Effector CD4-positive, alpha-beta T cell (primary cell): ENCODE data around the gene TPT1.

ENCODE experiments used
- DNase-seq: peaks from one replicate; pipeline ENCODE4 v3.0.0-alpha.2; 2020

Gene TPT1

DNA sequence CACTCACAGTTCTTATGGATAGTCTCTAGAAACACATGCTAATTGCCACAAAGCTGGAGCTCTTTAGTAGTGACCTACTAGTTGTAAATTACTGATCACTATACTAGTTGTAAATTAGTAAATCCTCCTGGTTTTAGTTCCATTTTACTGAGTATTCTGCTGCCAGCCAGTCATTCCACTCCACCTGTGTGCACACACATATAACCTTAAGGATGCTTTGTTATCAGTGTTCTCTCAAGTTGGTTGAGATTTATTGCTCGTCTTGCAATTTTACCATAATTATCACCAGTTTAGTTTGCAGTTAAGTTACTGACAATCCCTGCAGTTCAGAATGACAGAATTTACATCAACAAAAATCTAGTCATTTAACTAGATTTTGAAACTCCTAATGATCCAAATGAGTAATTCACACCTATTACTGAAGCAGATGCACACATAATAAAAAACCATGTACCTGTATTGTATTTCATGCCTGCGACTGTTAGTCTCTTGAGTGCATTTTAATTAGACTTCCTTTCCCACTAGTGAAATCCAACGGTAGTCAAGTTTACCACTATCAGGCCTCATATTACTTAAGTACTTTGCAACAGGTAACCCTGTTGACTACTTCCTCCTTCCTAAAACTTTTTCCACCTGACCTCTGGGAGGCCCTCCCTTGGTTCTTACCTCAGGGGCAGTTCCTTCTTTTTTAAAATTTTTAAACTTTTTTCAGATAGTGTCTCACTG, 7.6 kb downstream of the TPT1 start:
- no peak for DNase-seq

DNA sequence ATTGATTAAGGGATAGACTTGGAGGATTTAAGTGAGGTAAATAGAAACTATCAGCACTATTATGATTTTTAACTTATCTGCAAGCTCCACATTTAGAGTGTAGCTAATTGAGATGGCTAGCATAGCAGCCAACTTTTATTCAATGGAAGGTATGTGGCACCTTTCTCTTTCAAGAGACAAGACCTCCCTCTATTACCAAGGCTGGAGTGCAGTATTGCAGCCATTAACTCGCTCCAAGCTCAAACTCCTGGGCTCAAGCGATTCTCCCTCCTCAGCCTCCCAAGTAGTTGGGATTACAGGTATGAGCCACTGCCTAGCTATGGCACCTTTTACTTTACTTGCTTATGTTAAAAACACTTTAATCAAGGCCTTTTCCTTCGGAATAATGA, 8.2 kb downstream of the TPT1 start:
- no peak for DNase-seq

DNA sequence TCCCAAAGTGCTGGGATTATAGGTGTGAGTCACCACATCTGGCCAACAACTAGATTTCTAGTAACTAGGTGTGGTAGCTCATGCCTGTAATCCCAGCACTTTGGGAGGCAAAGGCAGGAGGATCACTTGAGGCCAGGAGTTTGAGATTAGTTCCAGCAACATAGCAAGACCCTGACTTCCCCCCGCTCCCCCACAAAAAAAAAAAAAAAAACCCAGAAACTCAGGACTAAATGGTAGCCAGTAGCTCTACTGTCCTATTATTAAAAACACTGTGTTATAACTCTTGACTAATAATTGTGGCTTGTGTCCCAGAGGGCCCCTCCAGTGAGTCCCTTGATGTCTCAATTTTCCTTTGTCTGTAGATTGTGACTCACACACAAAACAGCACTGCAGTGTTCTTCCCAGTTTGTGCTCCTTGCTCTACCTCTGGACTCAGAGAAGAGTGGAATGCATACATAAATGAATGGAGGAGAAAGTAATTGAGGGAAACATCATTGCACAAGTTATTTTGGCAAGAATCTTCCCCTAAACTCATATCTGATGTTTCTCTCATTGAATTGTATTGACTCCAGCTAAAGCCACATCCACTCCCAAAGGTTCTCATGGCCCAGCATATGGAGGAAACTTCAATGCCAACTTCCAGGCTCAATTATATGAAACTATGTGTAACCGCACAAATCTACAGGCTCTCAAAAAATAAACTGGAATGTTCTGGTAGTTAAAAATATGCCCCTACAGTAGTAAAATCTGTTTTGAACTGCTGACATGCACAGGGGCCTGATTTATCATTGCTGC, 8.8 kb downstream of the TPT1 start:
- DNase-seq = no peak

DNA sequence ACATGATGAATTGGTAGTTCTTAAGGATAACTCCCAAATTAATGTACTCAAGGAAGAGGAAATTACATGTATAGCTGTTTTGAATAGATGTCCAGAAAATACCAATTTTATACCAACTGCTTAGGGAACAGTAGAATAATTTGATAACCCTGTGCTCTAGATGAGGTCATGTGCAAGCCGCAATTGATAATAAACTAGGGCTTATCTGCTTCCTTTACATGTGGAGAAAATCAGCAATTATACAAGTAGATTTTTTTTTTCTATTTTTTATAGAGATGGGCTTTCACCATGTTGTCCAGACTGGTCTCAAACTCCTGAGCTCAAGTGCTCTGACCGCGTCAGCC, 9.3 kb downstream of the TPT1 start:
- DNase-seq = no peak

DNA sequence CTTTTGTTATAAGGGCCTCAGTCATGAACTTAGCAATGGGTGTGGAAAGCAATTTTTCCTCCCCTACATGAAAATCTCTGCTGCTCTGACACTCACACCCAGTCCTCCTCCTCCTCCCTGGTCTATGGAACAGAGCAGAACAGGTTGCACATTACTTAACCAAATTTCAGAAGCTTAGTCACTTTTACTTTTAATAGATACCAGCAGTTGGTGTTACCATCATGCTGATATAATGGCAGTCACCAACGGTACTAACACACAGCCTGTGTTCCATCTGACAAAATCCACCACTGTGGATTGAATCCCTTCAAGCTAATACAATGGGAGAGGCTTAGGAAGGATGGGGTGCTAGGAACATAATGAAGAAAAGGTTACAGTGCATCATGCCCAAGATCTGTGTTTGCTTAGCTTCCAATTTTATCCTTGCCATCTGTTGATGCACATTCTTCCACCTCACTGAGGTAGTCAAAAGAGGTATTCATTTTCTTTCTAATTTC, 9.8 kb downstream of the TPT1 start:
- no peak for DNase-seq

DNA sequence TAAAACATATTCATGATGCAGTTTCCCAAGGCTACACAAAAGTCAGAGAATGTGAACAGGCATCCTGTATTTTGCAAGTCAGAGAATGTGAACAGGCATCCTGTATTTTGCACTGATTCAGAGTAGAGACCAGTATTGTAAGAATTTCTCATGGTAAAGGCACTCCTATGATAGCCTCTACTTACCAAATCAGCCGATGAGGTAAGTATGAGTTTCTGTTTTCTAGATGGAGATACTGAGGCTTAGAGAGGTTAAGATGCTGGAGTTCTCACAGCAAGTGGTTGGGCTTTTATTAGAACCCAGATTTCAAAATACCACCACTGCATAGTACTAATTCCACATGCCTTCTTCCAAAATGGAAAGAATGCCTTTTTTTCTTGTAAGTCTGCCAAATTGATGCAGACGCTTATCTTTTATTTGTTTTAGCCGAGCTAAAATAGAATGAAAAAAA, 12.3 kb downstream of the TPT1 start:
- DNase-seq = no peak

DNA sequence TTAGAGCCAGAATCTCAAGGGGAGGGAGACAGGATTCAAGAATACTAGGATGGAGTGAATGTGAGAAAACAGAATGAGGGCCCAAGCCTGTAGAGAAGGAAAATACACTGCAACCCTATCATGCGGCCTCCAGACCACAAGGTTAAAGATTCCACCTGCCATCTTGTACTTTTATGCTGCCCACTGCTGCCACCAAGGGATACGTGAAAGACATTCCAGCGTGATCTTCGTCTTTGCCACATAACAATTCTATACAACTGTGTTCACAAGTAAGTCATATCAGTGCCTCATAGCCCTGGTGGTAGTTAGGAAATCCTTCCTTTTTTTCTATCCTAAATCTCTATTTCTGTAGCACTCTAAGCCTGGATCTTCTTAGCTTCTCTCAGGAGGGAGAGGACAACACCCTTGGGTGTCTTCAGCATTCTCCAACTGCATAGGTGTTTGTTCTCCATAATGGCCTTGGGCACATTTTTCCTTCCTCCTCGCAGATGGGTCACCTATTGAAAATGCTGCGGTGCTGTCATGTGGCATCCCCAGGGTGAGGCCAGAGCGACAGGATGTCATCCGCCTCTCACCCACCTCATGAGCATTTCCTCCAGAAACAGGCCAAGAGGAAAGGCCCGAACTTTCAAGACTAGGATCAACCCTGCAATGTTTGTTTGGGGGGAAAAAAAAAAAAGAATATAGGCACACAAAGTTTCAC, 13.6 kb downstream of the TPT1 start:
- DNase-seq = no peak

DNA sequence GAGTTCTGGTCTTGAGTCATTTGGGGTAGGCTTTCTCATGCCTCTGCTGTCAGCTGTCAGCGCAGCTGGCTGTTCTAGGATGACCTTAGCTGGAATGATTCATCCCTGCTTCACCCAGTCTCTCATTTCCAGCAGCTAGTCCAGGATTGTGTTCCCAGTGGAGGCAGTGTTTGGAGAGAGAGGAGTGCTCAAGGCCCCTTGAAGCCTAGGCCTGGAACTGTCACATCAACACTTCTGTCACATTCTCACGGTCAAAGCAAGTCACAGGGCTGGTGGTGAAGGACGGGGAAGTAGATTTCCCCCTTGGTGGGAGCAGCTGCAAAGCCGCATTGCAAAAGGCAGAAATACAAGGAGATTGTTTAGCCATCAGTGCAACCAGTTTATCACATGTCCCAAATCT, 15.2 kb downstream of the TPT1 start:
- no peak for DNase-seq

DNA sequence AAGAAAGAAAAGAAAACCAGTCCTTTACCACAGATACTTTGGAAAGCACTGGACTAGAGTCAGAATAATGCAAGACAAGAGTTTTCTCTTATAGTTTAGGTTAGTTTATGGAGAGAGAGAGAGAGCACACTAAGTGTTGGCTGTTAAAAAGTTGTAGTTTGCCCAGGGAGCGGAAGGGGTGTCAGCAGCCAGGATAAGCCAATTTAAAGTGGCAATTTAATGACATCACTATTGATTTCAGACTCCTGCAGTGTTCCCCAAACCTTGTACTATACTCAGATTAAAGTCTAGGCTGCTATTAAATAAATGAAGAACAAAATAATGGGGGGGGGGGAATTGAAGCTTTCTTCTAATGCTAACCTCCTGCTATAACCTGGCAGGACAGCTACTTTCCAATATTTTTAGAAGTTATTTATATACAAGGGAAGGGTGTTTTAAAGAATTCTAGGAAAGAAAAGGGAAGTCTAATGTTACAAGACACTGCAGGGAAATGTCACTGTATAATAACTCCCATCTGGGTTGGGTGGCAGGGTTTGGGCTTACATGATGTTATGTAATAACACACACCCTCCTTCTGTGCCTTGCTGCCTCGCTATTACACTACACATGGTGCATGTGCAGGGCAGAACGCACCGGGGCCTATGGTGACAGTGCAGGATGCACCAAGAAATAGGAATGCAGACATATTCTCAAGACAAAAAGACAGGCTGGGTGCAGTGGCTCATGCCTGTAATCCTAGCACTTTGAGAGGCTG, 19.9 kb downstream of the TPT1 start:
- DNase-seq = no peak

DNA sequence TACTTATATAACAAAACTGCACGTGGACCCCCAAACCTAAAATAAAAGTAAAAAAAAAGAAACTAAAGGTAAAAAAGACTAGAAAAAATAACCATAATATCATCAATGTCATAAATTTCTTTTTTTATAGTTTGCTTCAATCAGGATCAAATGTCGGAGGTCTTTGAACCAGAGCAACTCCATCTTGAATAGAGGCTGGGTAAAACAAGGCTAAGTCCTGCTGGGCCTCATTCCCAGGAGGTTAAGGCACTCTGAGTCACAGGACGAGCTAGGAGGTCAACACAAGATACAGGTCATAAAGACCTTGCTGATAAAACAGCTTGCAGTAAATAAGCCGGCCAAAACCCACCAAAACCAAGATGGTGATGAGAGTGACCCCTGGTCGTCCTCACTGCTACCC, 24.0 kb downstream of the TPT1 start:
- DNase-seq = no peak

DNA sequence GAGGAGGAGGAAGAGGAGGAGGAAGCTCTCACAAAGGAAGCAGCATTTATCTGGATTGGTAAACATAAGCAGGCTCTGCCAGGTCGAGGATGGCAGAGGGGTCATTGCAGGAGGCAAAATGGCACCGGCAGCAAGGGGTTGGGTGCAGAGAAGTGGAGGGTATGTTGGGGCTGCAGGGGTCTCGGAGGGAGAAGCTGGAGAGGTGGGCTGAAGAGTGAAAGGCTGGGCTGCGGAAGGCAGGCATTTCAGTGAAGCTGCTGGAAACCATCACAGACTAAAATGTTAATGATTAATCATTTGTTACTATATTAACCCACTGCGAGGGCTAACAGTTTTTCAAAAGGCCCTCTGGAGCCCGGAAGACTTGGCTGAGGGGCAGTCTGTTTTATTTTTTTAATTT, 24.6 kb downstream of the TPT1 start:
- DNase-seq = no peak

DNA sequence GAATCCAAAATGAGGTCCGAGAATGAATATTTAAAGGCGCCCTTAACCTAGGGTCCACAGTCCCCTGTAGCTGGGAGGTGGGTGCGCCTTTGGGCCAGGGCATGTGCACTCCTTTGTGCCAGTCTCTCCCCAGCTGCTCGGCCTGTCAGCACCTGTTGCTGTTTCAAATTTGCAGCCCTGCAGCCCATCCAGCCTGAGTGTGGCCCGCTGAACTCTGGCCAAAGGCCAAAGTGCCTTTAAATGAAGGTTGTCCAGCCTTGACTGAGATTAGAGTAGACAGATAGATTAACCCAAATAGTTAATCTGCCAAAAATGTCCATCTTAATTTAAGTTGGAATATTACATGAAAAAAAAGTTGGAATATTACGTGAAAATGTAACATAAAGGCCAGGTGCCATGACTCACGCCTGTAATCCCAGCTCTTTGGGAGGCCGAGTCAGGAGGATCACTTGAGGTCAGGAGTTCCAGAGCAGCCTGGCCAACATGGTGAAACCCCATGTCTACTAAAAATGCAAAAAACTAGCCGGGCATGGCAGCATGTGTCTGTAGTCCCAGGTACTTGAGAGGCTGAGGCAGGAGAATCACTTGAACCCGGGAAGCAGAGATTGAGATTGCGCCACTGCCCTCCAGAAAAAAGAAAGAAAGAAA, 25.3 kb downstream of the TPT1 start:
- no peak for DNase-seq

DNA sequence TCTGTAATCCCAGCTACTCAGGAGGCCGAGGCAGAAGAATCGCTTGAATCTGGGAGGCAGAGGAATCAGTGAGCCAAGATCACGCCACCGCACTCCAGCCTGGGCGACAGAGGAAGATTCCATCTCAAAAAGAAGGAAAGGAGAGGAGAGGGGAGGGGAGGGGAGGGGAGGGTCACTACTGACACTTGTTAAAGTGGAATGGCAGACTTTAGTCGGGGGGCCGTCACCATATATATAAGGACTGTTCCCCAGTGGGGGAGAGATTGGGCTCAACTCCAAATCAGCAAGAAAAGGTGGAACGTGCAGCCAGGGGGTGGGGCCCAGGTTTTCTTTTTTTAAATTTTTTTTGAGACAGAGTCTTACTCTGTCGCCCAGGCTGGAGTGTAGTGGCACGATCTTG, 26.2 kb downstream of the TPT1 start:
- DNase-seq = no peak

DNA sequence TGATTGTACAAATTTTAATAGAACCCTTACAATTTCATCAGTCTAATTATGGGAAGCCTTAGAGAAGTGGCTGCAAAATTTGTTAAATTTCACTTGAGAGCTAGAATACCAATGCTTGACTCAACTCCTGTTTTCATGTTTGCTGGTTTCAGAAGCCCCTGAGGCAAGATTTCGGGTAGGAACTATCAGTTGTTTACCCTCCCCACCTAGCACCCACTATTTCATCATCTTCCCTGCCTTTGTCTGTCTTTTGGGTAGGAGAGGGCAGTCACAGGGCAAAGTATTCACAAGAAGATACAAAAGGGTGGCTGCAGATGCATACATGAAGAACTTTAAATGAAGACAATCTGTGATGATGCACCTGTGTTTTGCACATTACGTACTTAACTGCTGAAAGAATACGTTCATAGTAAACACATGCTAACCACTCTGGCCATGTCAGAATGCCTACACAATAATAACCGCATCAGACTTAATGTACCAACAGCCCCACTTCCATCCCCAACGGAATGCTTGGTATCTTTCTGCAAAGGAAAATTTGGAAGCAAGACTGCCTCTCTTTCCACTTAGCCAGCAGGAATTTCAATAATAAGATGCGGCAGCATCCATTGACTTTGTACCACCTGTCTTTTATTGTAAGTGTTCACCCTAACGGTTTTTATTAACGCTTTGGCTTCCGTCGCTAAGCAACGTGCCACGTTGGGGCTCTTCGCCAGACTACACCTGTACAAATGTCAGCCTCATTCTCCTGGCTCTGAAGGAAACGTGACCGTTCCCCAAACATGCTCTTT, 30.4 kb downstream of the TPT1 start:
- DNase-seq = no peak

DNA sequence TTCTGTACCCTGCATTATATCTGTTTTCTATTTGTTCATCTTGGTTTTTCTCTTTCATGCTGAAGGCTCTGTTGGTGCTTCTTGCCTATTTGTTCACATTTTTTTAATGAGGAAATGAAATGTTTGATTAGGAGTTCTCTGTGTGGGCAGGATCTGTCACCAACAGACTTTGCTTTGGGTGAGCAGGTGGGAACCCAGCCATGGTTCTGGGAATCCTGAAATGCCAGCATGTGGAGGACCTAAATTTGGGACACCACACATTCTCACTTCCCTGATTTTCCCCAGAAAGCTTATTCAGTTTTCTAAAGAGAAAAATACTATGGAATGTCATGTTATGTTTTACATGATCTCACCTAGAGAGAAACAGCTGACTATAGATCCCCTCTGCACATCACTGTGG, 34.0 kb downstream of the TPT1 start:
- DNase-seq = no peak

DNA sequence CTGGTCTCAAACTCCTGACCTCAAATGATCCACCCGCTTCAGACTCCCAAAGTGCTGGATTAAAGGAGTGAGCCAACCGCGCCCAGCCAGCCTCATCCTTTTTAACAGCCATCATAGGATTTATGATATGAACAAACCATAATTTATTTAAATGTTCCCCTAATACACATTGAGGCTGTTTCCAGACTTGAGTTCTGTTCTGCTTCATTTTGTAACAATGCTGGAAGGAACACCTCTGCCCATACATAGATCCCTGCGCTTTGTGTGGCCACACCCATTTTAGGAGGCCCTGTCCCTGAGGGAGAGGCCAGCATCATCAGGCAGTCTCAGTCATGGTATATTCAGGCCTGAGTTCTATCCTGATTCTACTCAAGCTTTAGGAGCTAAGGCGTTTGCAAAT, 35.9 kb downstream of the TPT1 start:
- no peak for DNase-seq

DNA sequence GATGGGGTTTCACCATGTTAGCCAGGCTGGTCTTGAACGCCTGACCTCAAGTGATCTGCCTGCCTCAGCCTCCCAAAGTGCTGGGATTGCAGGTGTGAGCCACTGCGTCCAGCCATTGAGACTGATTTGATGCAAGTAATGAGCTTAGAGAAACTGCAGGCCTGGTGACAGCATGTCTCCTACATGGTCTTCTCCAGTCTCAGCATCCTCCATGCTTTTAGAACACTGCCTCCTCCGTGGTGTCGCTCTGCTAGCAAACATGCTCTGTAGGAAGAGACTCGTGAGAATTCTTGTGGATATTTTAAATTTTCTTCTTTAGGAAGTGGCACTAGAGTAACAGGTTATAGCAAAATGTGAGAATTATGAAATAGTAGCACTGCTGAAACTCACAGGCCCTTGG, 37.1 kb downstream of the TPT1 start:
- no peak for DNase-seq

DNA sequence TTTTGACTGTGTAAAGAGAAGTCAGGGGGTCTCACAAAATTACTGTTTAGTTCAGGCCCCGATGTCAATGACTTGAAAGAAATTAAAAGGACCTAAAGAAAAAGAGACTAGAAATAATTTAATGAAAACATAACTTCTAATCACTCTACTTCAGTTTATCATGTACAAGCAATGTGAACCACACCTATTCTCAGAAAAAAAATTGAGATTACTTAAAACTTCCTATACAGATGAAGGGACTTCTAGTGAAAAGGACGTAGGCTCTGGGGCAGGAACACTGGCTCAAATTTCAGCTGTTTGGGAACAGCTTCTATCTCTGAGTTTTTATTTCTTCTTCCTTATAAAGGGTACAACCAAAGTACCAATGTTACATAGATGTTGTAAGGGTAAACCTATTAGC, 38.0 kb downstream of the TPT1 start:
- DNase-seq = no peak

DNA sequence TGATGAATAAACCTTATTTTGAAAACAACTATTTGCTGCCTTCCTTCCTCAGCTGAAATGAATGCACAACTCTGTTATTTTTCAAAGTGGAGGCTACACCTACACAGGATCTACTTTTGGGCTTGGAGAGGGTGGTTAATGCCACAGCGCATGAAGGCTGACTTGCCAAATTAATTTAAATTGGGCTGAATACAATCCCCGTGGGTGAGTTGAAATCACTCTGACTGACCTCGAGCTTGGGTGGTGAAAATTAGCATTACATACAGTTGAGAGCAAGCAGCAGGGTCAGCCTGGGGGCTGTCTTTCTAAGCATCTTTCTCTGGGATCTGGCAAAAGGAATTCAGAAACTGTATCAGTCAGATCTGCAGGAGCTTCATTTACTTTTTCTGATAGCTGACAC, 38.5 kb downstream of the TPT1 start:
- DNase-seq = no peak

DNA sequence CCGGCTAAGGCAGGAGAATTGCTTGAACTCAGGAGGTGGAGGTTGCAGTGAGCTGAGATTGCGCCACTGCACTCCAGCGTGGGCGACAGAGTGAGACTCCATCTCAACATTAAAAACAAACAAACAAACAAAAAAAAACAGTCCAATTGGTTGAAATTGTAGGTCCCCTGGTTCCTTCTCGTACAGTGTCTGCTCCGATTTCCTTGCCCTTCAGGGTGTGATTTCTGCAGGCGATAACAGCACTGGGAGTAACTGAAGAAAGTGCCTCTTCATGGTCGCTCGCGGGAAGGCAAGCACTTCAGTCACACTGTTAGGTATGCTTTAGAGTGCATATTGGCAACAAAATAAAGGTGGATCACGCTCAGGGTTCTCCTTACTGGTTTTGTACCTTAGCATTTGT, 39.7 kb downstream of the TPT1 start:
- DNase-seq = no peak

DNA sequence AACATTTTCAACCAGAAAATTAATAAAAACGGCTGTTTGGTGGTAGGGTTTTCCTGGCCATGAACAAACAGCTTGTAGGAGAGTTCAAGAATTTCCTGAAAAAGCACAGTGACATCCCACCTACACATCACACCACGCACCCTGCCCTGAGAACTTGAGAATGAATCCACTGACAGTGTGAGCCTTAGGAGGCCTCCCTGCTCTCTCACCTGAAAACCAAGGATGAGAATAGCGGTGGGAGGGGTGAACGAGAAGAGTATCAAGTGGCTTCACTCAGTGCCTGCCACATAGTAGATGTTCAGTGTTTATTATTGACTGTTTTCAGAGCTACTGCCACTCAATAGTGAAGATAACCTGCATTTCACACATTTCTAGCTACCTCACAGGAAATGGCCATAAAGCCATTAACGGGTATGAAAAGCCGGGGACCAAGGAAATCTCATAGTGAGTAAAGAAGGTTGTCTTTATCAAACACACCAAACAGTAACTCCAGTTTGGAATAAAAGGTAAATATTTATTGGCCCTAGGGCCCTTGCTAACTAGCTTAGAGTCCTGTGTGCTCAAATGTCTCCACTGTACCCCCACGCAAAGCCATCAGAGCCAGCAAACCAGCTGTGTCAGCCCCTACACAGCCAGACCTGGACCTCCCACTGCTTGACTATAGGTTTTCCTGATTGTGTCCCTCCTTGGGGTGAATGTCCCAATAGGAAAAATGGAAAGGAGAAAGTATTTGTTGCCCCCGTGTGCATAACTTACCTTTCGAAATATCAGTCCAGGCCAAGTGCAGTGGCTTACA, 40.6 kb downstream of the TPT1 start:
- no peak for DNase-seq
